NCI-H748 (cell line): ENCODE results near the gene ARSI.
"Not testable (repeated sequence)": the region's sequence is repeated elsewhere in the genome, so short reads cannot be mapped to it uniquely, and the experiment has no call there.

Experiments used
- DNase-seq: peaks from one replicate; lab custom pipeline; 2025; ENCODE audit not compliant: unreplicated experiment; lab: John Stamatoyannopoulos, UW

The ARSI gene

DNA sequence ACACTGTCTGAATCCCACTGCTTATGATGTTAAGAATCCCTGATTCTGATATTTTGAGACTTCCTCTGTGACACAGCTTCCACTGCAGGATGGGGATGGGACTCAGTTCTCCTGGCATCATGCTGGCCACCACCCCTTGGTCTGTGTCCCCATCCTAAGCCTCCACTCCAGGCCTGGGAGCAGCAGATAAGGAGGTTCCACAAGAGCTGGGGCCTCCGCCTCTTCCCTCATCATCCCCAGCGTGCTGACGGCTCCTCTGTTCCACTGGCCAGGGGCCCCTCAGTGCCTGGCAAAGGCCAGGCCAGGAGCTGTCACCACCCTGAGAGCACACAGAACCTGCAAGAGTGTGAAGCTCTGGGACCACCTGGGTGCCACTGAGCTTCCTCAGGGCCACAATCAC, 53.8 kb downstream of the ARSI start:
- no peak for DNase-seq

DNA sequence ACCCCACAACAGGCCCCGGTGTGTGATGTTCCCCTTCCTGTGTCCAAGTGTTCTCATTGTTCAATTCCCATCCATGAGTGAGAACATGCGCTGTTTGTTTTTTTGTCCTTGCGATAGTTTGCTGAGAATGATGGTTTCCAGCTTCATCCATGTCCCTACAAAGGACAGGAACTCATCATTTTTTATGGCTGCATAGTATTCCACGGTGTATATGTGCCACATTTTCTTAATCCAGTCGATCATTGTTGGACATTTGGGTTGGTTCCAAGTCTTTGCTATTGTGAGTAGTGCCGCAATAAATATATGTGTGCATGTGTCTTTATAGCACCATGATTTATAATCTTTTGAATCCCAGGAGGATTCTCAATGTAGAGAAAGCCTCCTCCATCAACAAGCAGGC, 54.2 kb downstream of the ARSI start:
- DNase-seq = not testable (repeated sequence)

DNA sequence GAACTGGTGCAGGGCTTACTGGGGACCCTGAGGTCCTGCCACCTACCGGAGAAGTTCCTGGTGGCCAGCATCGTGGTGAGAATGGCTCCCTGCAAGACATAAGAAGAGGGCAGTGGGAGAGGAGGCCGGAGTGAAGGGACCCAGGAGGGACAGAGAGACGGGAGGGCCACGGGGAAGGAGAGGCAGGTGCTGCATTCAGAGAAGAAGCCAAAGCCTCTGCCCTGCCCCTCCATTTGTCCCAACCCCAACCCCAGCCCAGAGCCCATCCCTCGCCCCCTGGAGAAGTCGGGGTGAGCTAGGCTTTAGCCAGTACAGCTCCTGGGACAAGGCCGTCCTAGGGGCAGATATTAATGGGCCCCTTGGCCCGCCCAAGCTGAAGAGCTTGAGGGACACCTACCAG, 55.0 kb downstream of the ARSI start:
- no peak for DNase-seq

DNA sequence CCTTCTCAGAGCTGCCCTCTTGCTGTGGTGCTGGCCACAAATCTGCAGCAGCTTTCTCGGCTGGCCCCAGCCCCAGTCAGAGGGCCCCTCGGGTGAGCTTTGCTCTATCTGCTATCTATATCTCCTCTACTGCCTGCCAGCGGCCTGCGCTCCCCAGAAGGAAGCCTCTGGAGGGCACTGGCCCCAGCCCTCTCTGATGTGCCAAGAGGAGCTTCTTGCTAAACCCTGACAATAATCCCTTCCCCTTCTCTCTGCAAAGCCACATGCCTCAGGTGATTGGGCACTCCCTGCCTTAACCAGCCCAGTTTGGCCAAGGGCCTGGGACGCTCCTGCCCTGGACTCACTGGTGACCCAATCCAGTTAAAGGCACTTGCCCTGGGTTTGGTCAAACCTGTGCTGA, 55.9 kb downstream of the ARSI start:
- DNase-seq = no peak

DNA sequence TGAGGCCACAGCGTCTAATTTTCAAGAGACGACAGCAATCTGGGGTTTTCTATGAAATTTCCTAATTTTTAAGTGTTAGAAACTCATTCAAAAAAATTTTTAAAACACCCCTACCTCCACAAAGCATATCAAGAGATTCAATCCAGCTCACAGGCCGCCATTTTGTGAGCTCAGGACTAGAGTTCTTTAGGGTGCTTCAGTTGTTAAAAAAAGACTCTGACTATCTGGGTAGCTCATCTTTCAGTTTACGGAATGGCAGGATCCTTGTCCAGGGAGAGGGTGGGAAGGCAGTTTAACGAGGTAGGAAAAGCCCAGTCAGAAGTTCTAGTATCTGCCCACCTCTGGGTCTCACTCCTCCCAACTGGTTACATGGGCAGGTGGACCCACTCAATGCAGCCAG, 56.3 kb downstream of the ARSI start:
- DNase-seq = no peak
